RWPE1 (cell line): ENCODE data around the gene ILF3.

ENCODE experiments used
- CTCF ChIA-PET: fragments of 350-600 bp; sonication (Branson Sonifier 250); formaldehyde crosslinking; extraction: SDS; loops from one replicate; lab custom pipeline; 2021; lab: Yijun Ruan, JAX
- POLR2A ChIA-PET: fragments of 400-600 bp; formaldehyde crosslinking; extraction: SDS; loops from one replicate; lab custom pipeline; 2020; ENCODE audit warnings: antibody characterized with exemption; ENCODE audit not compliant: low non-redundant PET; lab: Yijun Ruan, JAX
- DNase-seq: peaks from one replicate; pipeline ENCODE4 v3.0.0; 2012; ENCODE audit warnings: low spot score
- H3K27ac ChIP-seq: fragments of 450-650 bp; 2 replicates; pipeline ENCODE4 v1.5.1; 2017
- CTCF ChIP-seq: fragments of 450-650 bp; conservative IDR thresholded peaks from 2 replicates; pipeline ENCODE4 v1.5.1; 2017; ENCODE audit warnings: low read depth, mild to moderate bottlenecking

ILF3 gene

DNA sequence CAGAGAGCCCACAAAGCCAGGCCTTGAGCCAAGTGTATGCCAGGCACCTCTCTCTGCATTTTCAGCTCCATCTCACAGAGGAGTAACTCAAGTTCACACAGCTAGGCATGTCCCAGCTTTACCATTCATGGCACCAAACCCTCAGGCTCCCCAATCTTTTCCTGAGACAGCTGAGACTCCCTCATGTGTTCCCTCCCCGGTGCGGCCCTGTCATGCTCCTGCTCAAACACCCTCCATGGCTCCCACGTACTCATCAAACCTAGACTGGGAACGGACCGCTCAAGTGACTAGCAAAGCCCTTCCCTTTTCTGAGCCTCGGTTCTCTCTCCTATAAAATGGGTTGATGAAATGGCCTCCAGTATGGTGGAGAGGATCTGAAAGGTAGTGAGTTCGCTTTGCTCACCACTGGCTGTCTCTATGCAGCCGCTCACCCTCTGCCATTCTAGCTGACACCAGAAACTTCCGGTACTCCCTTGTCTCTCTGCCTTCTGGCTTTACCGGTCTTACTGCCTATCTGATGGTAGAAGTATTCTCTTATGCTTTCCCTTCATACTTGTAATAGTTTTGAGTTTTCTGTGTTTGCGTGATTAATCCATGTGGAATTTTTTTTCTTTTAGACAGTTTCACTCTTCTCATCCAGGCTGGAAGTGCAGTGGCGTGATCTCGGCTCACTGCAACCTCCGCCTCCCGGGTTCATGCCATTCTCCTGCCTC lies 36.6 kb upstream of the ILF3 start:
- peak; percentile 68 for DNase-seq
- ChIA-PET POLR2A (no interaction called here), CTCF (interaction anchor here (0.6 to 0.7 kb wide), 2 partner anchors 12 to 27 kb away, joined by 3 read pairs; no protein-coding TSS in a partner anchor)
- no peak for TF ChIP-seq CTCF
- peak overlapping the region; percentile 62 for H3K27ac ChIP-seq

DNA sequence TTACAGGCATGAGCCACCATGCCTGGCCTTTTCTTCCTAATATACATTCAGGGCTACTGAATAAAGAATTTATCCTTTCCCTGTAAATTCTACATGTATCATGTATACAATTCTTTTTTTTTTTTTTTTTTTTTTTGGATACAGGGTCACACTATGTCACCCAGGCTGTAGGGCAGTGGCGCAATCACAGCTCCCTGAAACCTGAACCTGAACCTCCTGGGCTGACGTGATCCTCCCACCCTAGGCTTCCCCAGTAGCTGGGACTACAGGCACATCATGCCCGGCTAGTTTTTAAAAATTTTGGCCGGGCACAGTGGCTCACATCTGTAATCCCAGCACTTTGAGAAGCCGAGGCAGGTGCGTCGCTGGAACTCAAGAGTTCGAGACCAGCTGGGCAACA lies 35.3 kb upstream of the ILF3 start:
- DNase-seq, result no peak
- no peak for TF ChIP-seq CTCF
- POLR2A ChIA-PET, result interaction anchor here (0.7 kb wide), 1 partner anchor 22 kb away, joined by 6 read pairs; no protein-coding TSS in a partner anchor
- H3K27ac ChIP-seq, result no peak overlapping the region; the same call in 1 of the 2 replicates
- CTCF ChIA-PET, result interaction anchor here (1.5 kb wide), 1 partner anchor 38 kb away, joined by 4 read pairs; no protein-coding TSS in a partner anchor

- CTCF ChIA-PET, result interaction anchor here (0.6 kb wide), 1 partner anchor 497 kb away, joined by 3 read pairs; no protein-coding TSS in a partner anchor
Measured at GRCh38 chr19:10620786-10621185, 33.4 kb upstream of the ILF3 start.

GRCh38 chr19:10621966-10622365 lies 32.2 kb upstream of the ILF3 start:
- no peak for TF ChIP-seq CTCF
- ChIA-PET CTCF (interaction anchor here (0.6 kb wide), 1 partner anchor 595 kb away, joined by 4 read pairs; no protein-coding TSS in a partner anchor), POLR2A (no interaction called here)
- no peak for DNase-seq
- peak overlapping the region; percentile 86 for H3K27ac ChIP-seq

More at GRCh38 chr19:10620786-10621185, 33.4 kb upstream of the ILF3 start:
- no peak for TF ChIP-seq CTCF
- no peak for DNase-seq
- H3K27ac ChIP-seq, result no peak overlapping the region
- POLR2A ChIA-PET, result no interaction called here

DNA sequence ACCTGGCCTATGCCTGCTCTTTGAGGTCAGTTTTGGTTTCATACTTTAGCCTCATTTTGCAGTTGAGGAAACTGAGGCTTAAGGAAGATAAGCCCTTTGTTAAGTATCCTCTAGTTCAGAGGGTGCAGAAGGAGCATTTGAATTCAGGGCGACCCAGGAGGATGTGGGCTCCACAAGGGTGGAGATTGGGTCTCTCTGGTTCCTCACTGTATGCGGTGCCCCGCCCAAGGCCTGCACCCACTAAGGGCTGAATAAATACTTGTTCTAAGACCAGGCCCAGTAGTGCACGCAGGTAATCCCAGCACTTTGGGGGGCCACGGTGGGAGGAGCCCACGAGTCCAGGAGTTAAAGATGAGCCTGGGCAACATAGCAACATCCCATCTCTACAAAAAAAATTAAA lies 29.6 kb upstream of the ILF3 start:
- ChIA-PET POLR2A (no interaction called here), CTCF (interaction anchor here (1.4 kb wide), 1 partner anchor 44 kb away, joined by 8 read pairs; no protein-coding TSS in a partner anchor)
- no peak for TF ChIP-seq CTCF
- DNase-seq, result no peak
- H3K27ac ChIP-seq, result peak overlapping the region; percentile 86

- ChIA-PET CTCF (interaction anchor here (1.4 kb wide), 1 partner anchor 44 kb away, joined by 8 read pairs; no protein-coding TSS in a partner anchor), POLR2A (no interaction called here)
- no peak for TF ChIP-seq CTCF
- DNase-seq, result peak; percentile 92
- H3K27ac ChIP-seq, result peak within 1 kb of the TSS; percentile 86
Measured at GRCh38 chr19:10625003-10625761, 29.0 kb upstream of the ILF3 start, which contains the start of gene SLC44A2. Gene SLC44A2, plus strand, starts transcription at chr19:10625553. Its CDS starts 81 bp downstream, at chr19:10625634.
